HepG2 (cell line): Measurements from ENCODE around the gene DCK. TPM values are rescaled to one million over a fixed set of nuclear protein-coding genes. Genes with fewer than 3 reads are reported as not detected.

Source experiments
- FOXK2 ChIP-seq: fragments of 450-650 bp; IDR thresholded peaks from 2 replicates; pipeline ENCODE4 v1.6.1; 2016
- MAF1 ChIP-seq: sonication (generic); formaldehyde crosslinking; IDR thresholded peaks from 2 replicates; pipeline ENCODE4 v1.5.0; 2020; ENCODE audit warnings: missing genetic modification reagents, borderline replicate concordance
- NFKB2 ChIP-seq: sonication (generic); formaldehyde crosslinking; IDR thresholded peaks from 2 replicates; pipeline ENCODE4 v1.4.0; 2020; ENCODE audit warnings: missing genetic modification reagents, borderline replicate concordance
- PLRG1 ChIP-seq: fragments of 450-650 bp; conservative IDR thresholded peaks from 2 replicates; pipeline ENCODE4 v1.6.1; 2016
- RCOR2 ChIP-seq: IDR thresholded peaks from 2 replicates; pipeline ENCODE4 v1.6.1; 2016; ENCODE audit warnings: missing biosample characterization, missing genetic modification reagents
- SIX1 ChIP-seq: sonication (generic); formaldehyde crosslinking; IDR thresholded peaks from 2 replicates; pipeline ENCODE4 v1.4.0; 2020; ENCODE audit warnings: missing genetic modification reagents, borderline replicate concordance
- SOX6 ChIP-seq, 2 experiments: fragments of 450-650 bp in 1 of 2; sonication (generic) in 1 of 2; formaldehyde crosslinking in 1 of 2; IDR thresholded peaks; 2 replicates each; pipeline versions ENCODE4 v1.4.0 to v1.6.1; 2017 to 2020; ENCODE audit warnings: antibody characterized with exemption in 1 of 2, mild to moderate bottlenecking in 1 of 2, missing genetic modification reagents in 1 of 2
- ZFP37 ChIP-seq: sonication (generic); formaldehyde crosslinking; IDR thresholded peaks from 2 replicates; pipeline ENCODE4 v1.4.0; 2020; ENCODE audit warnings: missing genetic modification reagents, borderline replicate concordance
- ZFP41 ChIP-seq: sonication (generic); formaldehyde crosslinking; IDR thresholded peaks from 2 replicates; pipeline ENCODE4 v1.4.0; 2020; ENCODE audit warnings: mild to moderate bottlenecking, missing genetic modification reagents, borderline replicate concordance
- ZNF317 ChIP-seq: sonication (generic); formaldehyde crosslinking; IDR thresholded peaks from 2 replicates; pipeline ENCODE4 v1.5.0; 2020; ENCODE audit warnings: mild to moderate bottlenecking, missing genetic modification reagents
- ZNF430 ChIP-seq: sonication (generic); formaldehyde crosslinking; IDR thresholded peaks from 2 replicates; pipeline ENCODE4 v1.9.0; 2021; ENCODE audit warnings: mild to moderate bottlenecking, missing genetic modification reagents
- polyA plus RNA-seq, 8 experiments: library from polyadenylated mRNA; depleted of rRNA in 3 of 8; stranded (reverse) in 7 of 8; unstranded in 1 of 8; fragments of >200 nt; fragmentation: Illumina TruSeq in 4 of 8; extraction: Trizol in 4 of 8; gene quantifications; 2 replicates each; pipeline versions ENCODE4 v1.2.1 to v1.2.3, GENCODE V29; 2011 to 2016; ENCODE audit warnings: low read depth in 4 of 8, missing spikeins in 1 of 8, mixed read lengths in 1 of 8; ENCODE audit not compliant: insufficient read depth in 1 of 8
- total RNA-seq, 5 experiments: library from RNA; depleted of rRNA; stranded (reverse); fragments of >200 nt; fragmentation: Illumina TruSeq; extraction: Trizol; gene quantifications; 2 replicates each; pipeline ENCODE4 v1.2.3, GENCODE V29; 2016; ENCODE audit warnings: low read depth in 1 of 5
- TF ChIP-seq, protein P1 (sequence below): sonication (generic); formaldehyde crosslinking; IDR thresholded peaks from 2 replicates; pipeline ENCODE4 v1.5.1; 2020; ENCODE audit warnings: mild to moderate bottlenecking, missing genetic modification reagents
- TF ChIP-seq, protein P2 (sequence below): sonication (generic); formaldehyde crosslinking; IDR thresholded peaks from 2 replicates; pipeline ENCODE4 v1.5.1; 2020; ENCODE audit warnings: missing genetic modification reagents, mild to moderate bottlenecking, borderline replicate concordance
- TF ChIP-seq, protein P3 (sequence below): sonication (generic); formaldehyde crosslinking; IDR thresholded peaks from 2 replicates; pipeline ENCODE4 v1.8.1; 2023; ENCODE audit warnings: missing genetic modification reagents, inconsistent platforms, borderline replicate concordance
- TF ChIP-seq, protein P4 (sequence below): sonication (generic); formaldehyde crosslinking; IDR thresholded peaks from 2 replicates; pipeline ENCODE4 v1.4.0; 2020; ENCODE audit warnings: missing genetic modification reagents, borderline replicate concordance
- TF ChIP-seq, protein P5 (sequence below): sonication (generic); formaldehyde crosslinking; IDR thresholded peaks from 2 replicates; pipeline ENCODE4 v1.9.0; 2021; ENCODE audit warnings: missing genetic modification reagents, borderline replicate concordance

The DCK gene
- total and polyA plus RNA-seq, 2 of the 13 experiments (the other 11 are each of a cell fraction or from before 2014, with no cell fraction given), result 5.7 to 21.8 TPM

DNA sequence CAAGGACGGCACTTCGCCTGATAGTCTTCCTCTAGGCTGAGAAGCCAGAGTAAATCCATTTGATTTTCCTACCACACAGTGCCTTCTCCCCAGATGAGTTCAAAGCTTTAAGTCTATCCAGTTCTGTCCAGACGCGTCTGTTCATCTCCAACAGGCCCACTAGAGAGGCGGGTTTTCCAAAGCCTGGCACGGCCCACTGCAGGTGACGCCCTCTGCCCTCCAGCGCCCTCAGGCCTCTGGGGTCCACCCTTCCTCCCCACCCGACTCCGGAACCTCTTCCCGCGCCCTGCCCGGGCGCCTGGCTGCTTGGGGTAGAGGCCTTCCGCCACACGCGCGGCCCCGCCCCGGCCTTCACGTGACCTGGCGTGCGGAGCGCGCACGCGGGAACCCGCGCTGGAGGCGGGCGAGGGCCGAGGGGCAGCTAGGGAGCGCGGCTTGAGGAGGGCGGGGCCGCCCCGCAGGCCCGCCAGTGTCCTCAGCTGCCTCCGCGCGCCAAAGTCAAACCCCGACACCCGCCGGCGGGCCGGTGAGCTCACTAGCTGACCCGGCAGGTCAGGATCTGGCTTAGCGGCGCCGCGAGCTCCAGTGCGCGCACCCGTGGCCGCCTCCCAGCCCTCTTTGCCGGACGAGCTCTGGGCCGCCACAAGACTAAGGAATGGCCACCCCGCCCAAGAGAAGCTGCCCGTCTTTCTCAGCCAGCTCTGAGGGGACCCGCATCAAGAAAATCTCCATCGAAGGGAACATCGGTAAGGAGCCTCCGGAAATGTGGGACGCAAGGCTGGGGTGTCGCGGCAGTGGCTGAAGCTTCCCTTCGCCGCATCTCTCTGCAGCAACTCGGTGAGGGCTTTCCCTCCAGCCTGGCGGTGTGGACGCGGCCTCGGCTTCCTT is at the start of gene DCK (continued):
- no peak for TF ChIP-seq PLRG1
- no peak for TF ChIP-seq FOXK2
- no peak; the same call in 1 of the 2 replicates for TF ChIP-seq ZNF317
- TF ChIP-seq ZNF430, result no peak; the same call in 1 of the 2 replicates
- TF ChIP-seq, protein P1, sequence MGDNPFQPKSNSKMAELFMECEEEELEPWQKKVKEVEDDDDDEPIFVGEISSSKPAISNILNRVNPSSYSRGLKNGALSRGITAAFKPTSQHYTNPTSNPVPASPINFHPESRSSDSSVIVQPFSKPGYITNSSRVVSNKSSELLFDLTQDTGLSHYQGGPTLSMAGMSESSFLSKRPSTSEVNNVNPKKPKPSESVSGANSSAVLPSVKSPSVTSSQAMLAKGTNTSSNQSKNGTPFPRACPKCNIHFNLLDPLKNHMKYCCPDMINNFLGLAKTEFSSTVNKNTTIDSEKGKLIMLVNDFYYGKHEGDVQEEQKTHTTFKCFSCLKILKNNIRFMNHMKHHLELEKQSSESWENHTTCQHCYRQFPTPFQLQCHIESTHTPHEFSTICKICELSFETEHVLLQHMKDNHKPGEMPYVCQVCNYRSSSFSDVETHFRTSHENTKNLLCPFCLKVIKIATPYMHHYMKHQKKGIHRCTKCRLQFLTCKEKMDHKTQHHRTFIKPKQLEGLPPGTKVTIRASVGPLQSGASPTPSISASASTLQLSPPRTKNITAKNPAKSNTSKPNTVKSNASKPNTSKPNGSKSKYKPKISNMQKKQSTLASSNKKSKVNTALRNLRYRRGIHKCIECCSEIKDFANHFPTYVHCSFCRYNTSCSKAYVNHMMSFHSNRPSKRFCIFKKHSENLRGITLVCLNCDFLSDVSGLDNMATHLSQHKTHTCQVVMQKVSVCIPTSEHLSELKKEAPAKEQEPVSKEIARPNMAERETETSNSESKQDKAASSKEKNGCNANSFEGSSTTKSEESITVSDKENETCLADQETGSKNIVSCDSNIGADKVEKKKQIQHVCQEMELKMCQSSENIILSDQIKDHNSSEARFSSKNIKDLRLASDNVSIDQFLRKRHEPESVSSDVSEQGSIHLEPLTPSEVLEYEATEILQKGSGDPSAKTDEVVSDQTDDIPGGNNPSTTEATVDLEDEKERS, result peak; percentile 65
- TF ChIP-seq MAF1, result no peak
- TF ChIP-seq, protein P2, sequence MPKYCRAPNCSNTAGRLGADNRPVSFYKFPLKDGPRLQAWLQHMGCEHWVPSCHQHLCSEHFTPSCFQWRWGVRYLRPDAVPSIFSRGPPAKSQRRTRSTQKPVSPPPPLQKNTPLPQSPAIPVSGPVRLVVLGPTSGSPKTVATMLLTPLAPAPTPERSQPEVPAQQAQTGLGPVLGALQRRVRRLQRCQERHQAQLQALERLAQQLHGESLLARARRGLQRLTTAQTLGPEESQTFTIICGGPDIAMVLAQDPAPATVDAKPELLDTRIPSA (CRISPR knock-in tag), result no peak
- TF ChIP-seq RCOR2 (CRISPR knock-in tag), result no peak
- TF ChIP-seq, protein P3, sequence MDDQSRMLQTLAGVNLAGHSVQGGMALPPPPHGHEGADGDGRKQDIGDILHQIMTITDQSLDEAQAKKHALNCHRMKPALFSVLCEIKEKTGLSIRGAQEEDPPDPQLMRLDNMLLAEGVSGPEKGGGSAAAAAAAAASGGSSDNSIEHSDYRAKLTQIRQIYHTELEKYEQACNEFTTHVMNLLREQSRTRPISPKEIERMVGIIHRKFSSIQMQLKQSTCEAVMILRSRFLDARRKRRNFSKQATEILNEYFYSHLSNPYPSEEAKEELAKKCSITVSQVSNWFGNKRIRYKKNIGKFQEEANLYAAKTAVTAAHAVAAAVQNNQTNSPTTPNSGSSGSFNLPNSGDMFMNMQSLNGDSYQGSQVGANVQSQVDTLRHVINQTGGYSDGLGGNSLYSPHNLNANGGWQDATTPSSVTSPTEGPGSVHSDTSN (CRISPR knock-in tag), result no peak
- TF ChIP-seq, protein P4, sequence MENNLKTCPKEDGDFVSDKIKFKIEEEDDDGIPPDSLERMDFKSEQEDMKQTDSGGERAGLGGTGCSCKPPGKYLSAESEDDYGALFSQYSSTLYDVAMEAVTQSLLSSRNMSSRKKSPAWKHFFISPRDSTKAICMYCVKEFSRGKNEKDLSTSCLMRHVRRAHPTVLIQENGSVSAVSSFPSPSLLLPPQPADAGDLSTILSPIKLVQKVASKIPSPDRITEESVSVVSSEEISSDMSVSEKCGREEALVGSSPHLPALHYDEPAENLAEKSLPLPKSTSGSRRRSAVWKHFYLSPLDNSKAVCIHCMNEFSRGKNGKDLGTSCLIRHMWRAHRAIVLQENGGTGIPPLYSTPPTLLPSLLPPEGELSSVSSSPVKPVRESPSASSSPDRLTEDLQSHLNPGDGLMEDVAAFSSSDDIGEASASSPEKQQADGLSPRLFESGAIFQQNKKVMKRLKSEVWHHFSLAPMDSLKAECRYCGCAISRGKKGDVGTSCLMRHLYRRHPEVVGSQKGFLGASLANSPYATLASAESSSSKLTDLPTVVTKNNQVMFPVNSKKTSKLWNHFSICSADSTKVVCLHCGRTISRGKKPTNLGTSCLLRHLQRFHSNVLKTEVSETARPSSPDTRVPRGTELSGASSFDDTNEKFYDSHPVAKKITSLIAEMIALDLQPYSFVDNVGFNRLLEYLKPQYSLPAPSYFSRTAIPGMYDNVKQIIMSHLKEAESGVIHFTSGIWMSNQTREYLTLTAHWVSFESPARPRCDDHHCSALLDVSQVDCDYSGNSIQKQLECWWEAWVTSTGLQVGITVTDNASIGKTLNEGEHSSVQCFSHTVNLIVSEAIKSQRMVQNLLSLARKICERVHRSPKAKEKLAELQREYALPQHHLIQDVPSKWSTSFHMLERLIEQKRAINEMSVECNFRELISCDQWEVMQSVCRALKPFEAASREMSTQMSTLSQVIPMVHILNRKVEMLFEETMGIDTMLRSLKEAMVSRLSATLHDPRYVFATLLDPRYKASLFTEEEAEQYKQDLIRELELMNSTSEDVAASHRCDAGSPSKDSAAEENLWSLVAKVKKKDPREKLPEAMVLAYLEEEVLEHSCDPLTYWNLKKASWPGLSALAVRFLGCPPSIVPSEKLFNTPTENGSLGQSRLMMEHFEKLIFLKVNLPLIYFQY (CRISPR knock-in tag), result peak; percentile 76; the same call in 1 of the 2 replicates
- peak; percentile 51; the same call in 1 of the 2 replicates for TF ChIP-seq NFKB2 (CRISPR knock-in tag)
- no peak for TF ChIP-seq ZFP37 (CRISPR knock-in tag)
- TF ChIP-seq ZFP41 (CRISPR knock-in tag), result no peak
- TF ChIP-seq, protein P5, sequence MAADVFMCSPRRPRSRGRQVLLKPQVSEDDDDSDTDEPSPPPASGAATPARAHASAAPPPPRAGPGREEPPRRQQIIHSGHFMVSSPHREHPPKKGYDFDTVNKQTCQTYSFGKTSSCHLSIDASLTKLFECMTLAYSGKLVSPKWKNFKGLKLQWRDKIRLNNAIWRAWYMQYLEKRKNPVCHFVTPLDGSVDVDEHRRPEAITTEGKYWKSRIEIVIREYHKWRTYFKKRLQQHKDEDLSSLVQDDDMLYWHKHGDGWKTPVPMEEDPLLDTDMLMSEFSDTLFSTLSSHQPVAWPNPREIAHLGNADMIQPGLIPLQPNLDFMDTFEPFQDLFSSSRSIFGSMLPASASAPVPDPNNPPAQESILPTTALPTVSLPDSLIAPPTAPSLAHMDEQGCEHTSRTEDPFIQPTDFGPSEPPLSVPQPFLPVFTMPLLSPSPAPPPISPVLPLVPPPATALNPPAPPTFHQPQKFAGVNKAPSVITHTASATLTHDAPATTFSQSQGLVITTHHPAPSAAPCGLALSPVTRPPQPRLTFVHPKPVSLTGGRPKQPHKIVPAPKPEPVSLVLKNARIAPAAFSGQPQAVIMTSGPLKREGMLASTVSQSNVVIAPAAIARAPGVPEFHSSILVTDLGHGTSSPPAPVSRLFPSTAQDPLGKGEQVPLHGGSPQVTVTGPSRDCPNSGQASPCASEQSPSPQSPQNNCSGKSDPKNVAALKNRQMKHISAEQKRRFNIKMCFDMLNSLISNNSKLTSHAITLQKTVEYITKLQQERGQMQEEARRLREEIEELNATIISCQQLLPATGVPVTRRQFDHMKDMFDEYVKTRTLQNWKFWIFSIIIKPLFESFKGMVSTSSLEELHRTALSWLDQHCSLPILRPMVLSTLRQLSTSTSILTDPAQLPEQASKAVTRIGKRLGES (CRISPR knock-in tag), result peak; percentile 11; the same call in 1 of the 2 replicates
- no peak for TF ChIP-seq SOX6 (IDR thresholded peaks at IDR 0.05)
- peak; percentile 53; the same call in 1 of the 2 replicates for TF ChIP-seq SOX6 (CRISPR knock-in tag; IDR thresholded peaks at IDR 0.05)
- TF ChIP-seq SIX1, result no peak
